Left colon (tissue), 2 donors: ENCODE data around the gene WNT3. TPM values are rescaled to one million over a fixed set of nuclear protein-coding genes. Genes with fewer than 3 reads are reported as not detected.

Source experiments
- ATAC-seq: fragments of 200-7000 bp; cut with Tn5 transposase; one replicate; pipeline ENCODE4 v1.9.1; 2020; ENCODE audit warnings: mild to moderate bottlenecking, moderate library complexity
- DNase-seq, 2 donors: peaks; one replicate each; pipeline ENCODE4 v3.0.0-alpha.2; 2020
- intact Hi-C, 2 donors: fragments of 100-400 bp; cut with DNase I in 1 of 2; cut with micrococcal nuclease in 1 of 2; formaldehyde crosslinking; loops; one replicate each; pipeline versions ENCODE4 v1.11.2 to v1.14.0; 2022; cut with DNase I, micrococcal nuclease
- long read RNA-seq: library from polyadenylated mRNA; unstranded; transcript quantifications from one replicate; pipeline ENCODE4 v2.0.0, GENCODE V29; 2021
- total RNA-seq, 2 donors: library from RNA; stranded (reverse); fragmentation: NEBNext Ultra II Directional; extraction: Animal tissue kit (Norgen Biotek cat#: 25700); gene quantifications; one replicate each; pipeline ENCODE4 v1.2.1, GENCODE V29; 2021
- donor health status: DM: no; HTN: no; CAD: no.
- donor health status: DM: yes; HTN: yes; CAD: no.

WNT3 gene, protein sequence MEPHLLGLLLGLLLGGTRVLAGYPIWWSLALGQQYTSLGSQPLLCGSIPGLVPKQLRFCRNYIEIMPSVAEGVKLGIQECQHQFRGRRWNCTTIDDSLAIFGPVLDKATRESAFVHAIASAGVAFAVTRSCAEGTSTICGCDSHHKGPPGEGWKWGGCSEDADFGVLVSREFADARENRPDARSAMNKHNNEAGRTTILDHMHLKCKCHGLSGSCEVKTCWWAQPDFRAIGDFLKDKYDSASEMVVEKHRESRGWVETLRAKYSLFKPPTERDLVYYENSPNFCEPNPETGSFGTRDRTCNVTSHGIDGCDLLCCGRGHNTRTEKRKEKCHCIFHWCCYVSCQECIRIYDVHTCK
- under 1 TPM; 0.39 to 0.95 TPM for total RNA-seq
- long read RNA-seq, partial matches to known transcripts: 1 of 1 reads
- long read RNA-seq, other reads (novel, unspliced or antisense): 0 of 1 reads

DNA sequence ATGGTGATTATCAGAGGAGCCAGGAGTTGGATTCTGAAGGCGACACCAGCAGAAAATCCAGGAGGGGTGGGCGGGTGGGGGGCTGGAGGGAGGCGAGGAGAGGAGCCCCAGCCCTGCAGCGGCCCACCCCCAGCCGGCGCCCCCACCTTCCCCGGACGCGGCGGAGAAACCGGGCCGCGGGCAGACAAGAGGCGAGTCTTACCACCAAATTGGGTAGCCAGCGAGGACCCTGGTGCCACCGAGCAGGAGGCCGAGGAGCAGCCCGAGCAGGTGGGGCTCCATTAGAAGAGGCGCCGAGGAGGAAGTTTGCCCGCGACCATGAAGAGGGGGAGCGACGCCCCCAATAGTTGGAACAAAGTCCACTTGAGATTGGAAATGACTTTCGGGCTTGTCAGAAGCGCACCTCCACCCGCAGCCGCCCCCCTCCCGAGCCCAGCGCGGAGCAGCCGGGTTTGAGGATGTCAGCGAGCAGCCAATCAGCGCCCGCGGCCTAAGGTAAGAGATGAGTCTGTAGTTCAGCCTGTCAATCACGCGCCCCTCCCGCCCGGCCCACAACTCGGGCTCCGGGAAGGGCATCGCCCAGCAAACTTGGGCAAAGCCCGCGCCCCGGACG is at the start of gene WNT3:
TSS of gene WNT3 (minus strand) at position 377 of the 613 bp plus-strand sequence. CDS start at position 282, 95 bp downstream.
- ATAC-seq (peak; percentile 34), DNase-seq (peak in 1 of 2 donors; percentile 43)
- intact Hi-C loops: no loop called here

DNA sequence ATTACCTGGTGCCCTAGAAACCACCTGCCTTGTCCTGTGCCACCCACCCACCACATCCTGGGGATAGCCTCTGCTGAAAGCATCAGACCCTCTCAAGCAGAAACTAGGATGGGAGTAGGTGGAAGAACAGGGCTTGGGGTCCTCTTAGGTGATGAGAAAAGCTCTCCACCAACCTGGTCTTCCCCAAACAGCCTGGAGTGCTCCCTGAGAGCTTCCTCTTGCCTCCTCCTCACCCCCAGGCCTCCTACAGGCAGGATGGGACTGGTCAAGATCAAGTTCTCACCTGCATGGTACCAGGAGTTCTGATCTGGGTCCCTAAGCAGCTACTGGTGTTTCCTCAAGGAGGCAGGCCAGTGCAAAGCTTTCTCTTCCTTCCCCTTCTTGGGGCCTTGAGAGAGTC is 48.3 kb upstream of the WNT3 start:
- intact Hi-C loops: no loop called here
- ATAC-seq (no peak), DNase-seq (no peak)

DNA sequence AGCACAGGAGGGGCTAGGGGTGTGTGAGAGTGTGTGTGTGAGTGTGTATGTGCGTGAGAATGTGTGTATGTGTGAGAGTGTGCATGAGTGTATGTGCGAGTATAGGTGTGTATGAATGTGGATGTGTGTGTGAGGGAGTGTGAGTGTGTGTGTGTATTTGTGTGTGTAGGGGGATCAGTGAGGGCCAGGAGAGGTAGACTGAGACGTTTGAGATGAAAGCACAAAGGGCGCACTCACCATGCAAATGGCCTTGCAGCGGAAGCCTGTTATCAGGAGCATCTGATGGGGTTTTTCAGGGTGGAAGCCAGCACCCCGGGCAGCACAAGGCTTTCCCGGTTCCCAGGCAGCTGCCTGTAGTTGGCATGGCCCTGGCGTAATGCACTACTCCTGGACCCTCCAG is 47.8 kb upstream of the WNT3 start:
- intact Hi-C loops: no loop called here
- DNase-seq (no peak), ATAC-seq (no peak)

DNA sequence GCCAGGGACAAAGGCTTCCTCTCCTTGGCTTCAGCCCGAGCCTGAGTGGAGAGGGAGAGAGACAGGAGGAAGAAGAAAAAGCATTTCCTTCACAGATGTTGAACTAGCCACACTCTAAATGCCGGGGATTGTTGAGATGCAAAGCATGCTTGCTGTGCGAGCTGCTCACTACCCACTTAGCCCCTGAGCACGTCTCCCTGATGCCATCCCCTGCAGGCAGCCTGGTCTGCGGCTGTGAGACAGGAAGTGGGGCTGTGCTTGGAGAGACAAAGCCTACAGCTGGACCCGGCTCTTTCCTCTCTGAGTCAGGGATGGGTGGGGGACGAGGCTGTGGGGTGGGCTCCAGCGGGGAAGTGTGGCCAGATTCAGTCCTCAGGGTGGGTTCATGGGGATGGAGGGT is 46.6 kb upstream of the WNT3 start:
- ATAC-seq: no peak
- intact Hi-C loops: no loop called here
- no peak for DNase-seq

DNA sequence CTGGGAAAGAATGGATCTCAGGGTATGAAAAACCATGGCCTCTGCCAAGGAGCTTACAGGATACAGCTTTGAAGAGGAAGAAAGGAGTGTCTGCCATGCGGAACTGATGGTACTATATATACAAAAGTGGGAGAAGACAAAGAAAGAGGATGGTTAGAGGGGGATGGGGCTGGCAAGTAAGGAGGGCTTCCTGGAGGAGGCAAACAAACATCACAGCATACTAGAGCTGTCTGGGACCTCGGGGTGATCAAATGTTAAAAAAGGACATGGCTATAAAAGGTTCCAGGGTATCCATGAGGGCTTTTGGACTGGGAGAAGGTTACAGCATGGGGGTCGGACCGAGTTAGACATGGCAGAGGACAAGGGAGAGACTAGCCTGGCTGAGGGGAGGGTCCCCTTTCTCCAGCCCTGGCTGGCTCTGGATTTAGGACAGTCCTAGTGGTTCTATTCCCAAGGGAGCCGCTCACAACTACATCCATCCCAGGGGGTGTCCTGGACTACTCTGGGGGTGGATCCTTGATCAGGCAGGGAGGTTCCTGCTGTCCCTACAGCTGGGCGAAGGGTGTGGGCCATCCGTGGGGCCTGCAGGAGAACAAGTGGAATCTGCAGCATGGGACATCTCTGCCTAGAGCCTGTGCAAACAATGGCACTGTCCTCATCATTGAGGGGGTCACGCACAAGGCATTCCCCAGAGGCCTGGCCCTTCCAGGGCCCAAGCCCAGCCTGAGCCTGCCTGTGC is 45.1 kb upstream of the WNT3 start:
- no peak for ATAC-seq

DNA sequence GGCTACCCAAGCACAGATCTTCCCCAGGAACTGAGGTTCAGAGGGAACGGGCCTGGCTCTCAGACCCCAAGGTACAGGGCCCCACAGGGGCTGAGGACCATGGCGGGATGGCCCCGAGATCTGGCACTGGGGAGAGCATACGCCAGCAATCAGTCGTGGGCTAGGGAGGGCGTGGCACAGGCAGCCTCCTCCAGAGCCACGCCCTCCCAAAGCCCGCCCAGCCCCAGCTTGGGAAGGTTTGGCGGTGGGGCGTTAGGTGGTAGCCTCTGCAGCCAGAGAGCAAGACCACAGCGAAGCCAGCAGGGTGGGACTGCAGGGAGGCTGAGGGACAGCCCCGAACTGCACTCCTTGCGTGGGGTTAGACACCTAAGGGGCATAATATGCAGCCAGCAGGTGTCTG is 44.5 kb upstream of the WNT3 start:
- peak in 1 of 2 donors; percentile 23 for DNase-seq
- peak; percentile 33 for ATAC-seq

More for the DNA sequence above, 45.1 kb upstream of the WNT3 start:
- intact Hi-C loops: no loop called here
- no peak for DNase-seq

DNA sequence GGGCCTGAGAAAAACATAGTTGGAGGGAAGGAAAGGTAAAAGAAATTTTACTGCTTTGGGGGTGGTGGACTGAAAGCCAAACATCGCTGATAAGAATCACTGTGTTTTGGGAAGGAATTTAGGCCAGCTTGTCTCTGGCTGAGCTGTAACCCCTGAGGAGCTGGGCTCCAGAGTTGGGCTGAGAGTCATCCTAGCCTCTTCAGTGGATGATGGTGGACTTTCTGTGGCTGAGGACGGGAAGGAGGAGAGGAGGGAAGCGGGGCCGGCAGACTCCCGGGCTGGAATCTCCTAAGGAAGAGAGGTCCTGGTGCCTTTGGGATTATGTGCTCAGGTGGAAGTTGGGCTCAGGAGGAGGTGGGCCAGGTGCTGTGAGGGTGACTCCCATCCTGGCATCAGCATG is 41.5 kb upstream of the WNT3 start:
- no peak for ATAC-seq
- DNase-seq: no peak
- intact Hi-C loops: no loop called here

More for the DNA sequence above, 44.5 kb upstream of the WNT3 start:
- intact Hi-C loops: no loop called here

DNA sequence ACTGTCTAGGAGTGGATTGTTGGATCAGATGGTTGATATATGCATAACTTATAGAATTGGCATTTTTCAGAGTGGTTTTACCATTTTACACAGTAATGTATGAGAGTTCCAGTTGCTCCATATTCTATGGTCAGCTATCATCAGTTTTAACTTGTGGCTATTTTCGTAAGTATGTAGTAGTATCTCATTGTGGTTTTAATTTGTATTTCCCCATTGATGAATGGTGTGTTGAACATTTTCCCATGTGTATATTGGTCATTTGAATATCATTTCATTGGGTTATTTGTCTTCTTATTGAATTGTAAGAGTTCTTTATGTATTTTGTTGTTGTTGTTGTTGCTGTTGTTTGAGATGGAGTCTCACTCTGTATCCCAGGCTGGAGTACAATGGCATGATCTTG is 39.1 kb upstream of the WNT3 start:
- no peak for DNase-seq
- intact Hi-C loops: no loop called here
- ATAC-seq: no peak

DNA sequence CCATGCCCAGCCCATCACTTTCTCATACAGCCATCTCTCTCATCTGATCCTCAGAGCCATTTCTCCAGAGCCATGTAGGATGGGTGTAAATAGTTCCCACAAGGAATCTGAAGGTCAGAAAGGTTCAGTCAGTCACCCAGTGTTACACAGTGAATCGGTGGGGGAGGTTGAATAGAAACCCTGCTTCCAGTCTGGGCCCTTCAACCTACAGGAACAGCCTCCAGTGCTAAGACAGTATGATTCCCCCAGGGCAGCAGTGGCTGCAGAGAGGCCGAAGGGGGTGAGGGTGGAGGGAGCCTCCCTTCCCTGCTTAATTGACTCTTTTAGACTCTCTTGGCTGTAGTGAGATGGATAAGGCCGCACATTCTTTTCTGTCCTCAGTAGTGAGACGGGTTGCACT is 36.5 kb upstream of the WNT3 start:
- intact Hi-C loops: no loop called here
- ATAC-seq: no peak
- DNase-seq: no peak

DNA sequence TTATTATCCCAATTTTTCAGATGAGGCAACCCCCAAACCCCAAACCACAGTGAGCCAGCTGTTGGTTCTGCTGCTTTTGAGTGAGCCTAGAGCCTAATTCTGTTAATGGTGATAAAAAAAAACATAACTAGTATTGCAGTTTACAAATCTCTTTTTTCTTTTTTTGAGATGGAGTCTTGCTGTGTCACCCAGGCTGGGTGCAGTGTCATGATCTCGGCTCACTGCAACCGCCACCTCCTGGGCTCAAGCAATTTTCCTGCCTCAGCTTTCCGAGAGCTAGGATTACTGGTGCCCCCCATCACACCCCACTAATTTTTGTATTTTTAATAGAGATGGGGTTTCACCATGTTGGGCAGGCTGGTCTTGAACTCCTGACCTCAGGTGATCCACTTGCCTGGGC is 36.0 kb upstream of the WNT3 start:
- intact Hi-C loops: no loop called here
- ATAC-seq: no peak
- no peak for DNase-seq

DNA sequence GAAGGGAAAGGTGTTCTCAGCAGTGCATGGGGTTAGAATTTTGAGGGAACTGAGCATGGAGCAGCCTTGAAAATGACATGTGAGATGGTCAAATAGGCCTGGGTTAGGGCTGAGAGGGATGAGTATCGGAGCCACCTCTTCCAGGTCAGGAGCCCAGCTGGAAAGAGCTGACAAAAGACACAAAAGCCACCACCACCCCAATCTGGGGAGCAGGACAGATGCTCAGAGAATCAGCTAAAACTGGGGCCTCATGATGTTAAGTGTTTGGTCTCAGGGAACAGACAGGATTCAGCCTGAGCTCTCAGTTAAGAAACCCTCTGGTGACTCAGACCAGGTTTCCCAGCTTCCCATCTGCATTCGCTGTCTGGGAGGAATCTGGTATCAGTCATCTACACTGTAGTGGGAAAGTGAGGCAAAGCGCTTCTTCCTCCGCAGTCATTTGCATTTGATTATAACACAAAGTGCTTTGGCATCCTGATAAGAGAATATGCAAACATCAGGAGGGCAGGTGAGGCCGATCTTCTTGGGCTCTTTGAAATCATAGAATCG is 35.5 kb upstream of the WNT3 start:
- ATAC-seq: no peak
- DNase-seq: no peak
- intact Hi-C loops: no loop called here

DNA sequence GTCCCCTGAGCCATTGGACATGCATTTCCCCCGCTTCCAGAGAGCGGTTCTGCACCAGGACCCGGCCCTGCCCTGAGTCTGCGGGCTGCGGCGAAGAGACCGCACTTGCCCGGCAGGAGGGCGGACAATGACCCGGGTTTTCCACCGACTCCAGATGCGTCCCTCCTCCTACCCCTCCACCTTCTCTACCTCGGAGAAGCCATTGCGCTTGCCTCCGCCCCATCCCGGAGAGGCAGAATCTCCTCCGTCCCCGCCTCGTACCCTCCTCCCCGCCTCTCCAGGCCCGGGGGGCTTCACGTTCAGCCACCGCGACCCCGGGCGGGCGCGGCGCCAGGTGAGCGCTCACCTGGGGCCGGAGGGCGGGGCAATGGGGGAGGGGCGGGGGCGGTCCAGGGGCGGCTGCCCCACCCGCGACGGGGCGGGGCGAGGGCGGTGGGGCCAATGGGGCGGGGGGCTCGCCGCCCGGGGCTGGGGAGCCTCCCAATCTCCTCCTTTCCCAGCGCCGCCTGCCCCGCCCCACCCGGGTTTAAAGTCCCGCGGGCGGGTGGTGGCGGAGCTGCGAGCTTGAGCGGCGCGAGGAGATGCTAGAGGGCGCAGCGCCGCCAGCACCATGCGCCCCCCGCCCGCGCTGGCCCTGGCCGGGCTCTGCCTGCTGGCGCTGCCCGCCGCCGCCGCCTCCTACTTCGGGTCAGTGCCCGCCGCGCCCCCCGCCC is 32.7 kb upstream of the WNT3 start, which contains the start of gene WNT9B:
TSS of gene WNT9B (plus strand) at position 555 of the 713 bp plus-strand sequence. CDS start at position 611, 56 bp downstream.
- ATAC-seq (peak; percentile 95), DNase-seq (peak; percentile 50 to 76)
- intact Hi-C loops: no loop called here

DNA sequence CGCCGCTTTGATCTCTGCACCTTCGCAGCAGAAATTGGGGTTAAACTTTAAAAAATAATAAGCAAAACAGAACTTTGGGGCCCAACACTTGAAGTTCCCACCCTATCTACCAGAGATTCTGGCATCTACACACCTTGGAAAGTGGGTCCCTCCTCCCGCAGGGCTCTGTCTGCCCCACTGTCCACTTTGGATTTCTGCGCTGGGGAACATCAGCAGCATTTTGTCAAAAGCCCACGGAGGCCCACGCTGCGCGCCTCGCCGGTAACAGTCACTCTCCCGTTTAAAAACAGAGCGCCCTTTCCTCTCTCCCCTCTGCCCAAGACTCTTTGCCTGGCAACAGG is 32.2 kb upstream of the WNT3 start:
- intact Hi-C loops: no loop called here
- DNase-seq (no peak), ATAC-seq (no peak)

DNA sequence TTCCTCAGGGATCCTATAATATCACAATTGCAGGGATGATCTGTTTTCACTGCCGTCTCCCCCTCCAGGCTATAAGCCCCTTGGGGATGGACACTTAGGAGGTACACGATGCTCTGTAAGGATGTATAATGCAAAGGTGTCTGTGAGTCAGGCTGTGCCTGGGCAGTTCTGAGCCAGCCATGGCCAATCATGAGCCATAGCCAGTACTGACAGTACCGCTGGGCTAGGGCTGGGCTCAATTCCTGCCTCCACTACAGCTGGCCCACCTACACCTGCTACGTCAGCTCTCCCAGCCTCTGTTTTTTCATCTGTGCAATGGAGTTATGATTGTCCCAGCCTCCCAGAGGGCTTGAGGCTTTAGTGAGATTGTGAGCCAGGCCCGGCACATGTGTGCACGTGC is 30.0 kb upstream of the WNT3 start:
- DNase-seq (no peak), ATAC-seq (no peak)
- intact Hi-C loops: loop anchor here in 1 of 2 donors (10.0 kb wide), 1 partner anchor 136 kb away; no protein-coding TSS in a partner anchor

DNA sequence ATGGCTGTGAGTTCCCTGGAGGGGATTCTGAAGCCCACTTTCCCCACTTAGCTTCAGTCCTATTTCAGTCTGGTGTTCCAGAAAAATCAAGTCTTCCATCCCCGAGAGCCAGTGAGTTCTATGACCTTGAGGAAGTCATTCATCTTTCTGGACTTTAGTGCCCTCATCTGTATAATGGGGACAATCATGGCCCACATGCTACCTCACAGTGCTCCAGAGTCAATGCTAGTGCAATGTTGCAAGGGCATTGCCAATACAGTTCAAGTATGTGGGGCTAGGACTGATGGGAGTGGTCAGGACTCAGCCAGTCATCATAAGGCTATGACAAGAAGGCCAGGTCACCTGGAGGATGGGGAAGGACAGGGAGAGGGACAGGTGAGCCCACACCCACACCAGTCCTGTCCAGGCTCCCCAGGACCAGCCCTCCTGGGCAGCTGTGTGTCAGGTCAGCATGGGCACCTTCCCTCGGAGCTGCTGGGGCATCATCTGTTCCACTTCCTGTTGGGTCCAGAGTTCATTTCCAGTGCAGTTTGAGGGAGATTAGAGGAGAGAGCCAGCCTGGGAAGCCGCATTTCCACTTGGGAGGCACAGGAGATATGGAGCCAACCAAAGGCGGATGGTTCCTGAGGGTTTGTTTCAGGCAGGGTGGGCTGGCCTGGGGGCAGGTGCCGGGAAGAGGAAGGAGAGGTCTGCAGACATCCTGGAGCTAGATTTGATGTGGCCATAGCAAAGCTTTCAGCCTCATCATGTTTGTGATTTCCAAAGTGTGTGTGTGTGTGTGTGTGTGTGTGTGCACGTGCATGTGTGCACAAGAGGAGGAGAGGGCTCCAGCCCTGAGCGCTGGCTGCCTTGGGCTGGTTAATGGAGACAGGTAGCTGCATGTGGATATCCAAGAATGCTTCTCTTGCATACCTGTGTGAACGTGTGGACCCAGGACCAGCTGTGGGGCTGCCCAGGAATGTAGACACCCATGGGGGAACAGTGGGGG is 29.0 kb upstream of the WNT3 start:
- intact Hi-C loops: loop anchor here in 1 of 2 donors (10.0 kb wide), 1 partner anchor 137 kb away; no protein-coding TSS in a partner anchor
- ATAC-seq (peak; percentile 65), DNase-seq (peak in 1 of 2 donors; percentile 18)

DNA sequence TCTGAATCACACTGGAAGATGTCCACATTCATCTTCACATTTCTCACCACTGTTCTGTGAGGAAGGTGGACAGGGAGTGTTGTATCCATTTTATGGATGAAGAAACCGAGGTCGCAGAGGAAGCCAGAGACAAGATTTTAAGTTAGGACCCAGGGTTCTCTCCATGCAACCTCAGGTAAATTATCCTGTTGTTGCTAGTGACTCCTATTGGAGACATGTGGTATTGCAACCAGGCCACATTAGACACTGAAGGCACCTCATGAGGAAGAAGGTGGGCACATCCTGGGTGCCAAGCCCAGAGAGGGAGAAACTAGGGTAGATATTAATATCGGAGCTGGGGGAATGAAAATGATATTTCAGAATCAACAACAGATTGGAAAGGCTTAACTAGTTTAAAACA is 24.3 kb upstream of the WNT3 start:
- intact Hi-C loops: loop anchor here in 1 of 2 donors (10.0 kb wide), 1 partner anchor 142 kb away; no protein-coding TSS in a partner anchor
- DNase-seq: no peak

More for the DNA sequence above, 24.3 kb upstream of the WNT3 start:
- ATAC-seq: no peak
